Stomach (tissue), 9 donors: ENCODE results near the gene MUSTN1. TPM values are rescaled to one million over a fixed set of nuclear protein-coding genes. Genes with fewer than 3 reads are reported as not detected.

Experiments
- DNase-seq, 2 donors: peaks; one replicate each; pipeline versions ENCODE4 v3.0.0 to v3.0.0-alpha.2; 2013 to 2019
- H3K27ac ChIP-seq, 5 donors: fragments of 200-600 bp in 4 of 5; sonication (generic) in 4 of 5; one replicate each; pipeline ENCODE4 v1.5.1; 2013 to 2019; ENCODE audit warnings: mild to moderate bottlenecking in 1 of 5, moderate library complexity in 1 of 5
- H3K27me3 ChIP-seq, 3 donors: fragments of 200-600 bp; sonication (generic); one replicate each; pipeline ENCODE4 v1.5.1; 2017 to 2019; ENCODE audit warnings: mixed run types in 1 of 3
- H3K36me3 ChIP-seq, 4 donors: fragments of 200-600 bp; sonication (generic); 1 replicate in 3 of 4; 2 replicates in 1 of 4; pipeline ENCODE4 v1.5.1; 2016 to 2019
- H3K4me1 ChIP-seq, 4 donors: fragments of 200-600 bp; sonication (generic); one replicate each; pipeline ENCODE4 v1.5.1; 2016 to 2019
- H3K4me3 ChIP-seq, 4 donors: fragments of 200-600 bp; sonication (generic) in 3 of 4; one replicate each; pipeline ENCODE4 v1.5.1; 2016 to 2019; ENCODE audit warnings: mild to moderate bottlenecking in 1 of 4
- H3K9me3 ChIP-seq, 4 donors: fragments of 200-600 bp; sonication (generic); one replicate each; pipeline ENCODE4 v1.5.1; 2016 to 2019
- CTCF ChIP-seq, 7 experiments: fragments of 450-650 bp in 4 of 7; fragments of 200-600 bp in 3 of 7; sonication (generic) in 3 of 7; IDR thresholded peaks; one replicate each; pipeline ENCODE4 v1.5.1; 2016 to 2019; ENCODE audit warnings: antibody characterized with exemption in 7 of 7, control low read depth in 2 of 7, mild to moderate bottlenecking in 1 of 7
- EP300 ChIP-seq: sonication (generic); formaldehyde crosslinking; IDR thresholded peaks from one replicate; pipeline ENCODE4 v1.6.1; 2017; ENCODE audit warnings: antibody characterized with exemption
- POLR2A ChIP-seq, 4 donors: fragments of 450-650 bp; IDR thresholded peaks; one replicate each; pipeline ENCODE4 v1.6.1; 2016; ENCODE audit warnings: antibody characterized with exemption in 4 of 4, control low read depth in 2 of 4, mild to moderate bottlenecking in 1 of 4, moderate library complexity in 1 of 4
- POLR2AphosphoS5 ChIP-seq, 3 donors: sonication (generic); formaldehyde crosslinking; IDR thresholded peaks; one replicate each; pipeline ENCODE4 v1.6.1; 2016; ENCODE audit warnings: antibody characterized with exemption in 3 of 3
- WGBS, 5 donors: extraction: QIAGEN DNeasy Blood & Tissue Kit in 3 of 5; methylation state at CpG; one replicate each; pipeline versions ENCODE4 v1.1.5 to v1.1.7; 2013 to 2018; 5-methylcytosine and 5-hydroxymethylcytosine counted together
- intact Hi-C: fragments of 100-400 bp; cut with DNase I; formaldehyde crosslinking; loops from one replicate; pipeline ENCODE4 v1.15.1; 2023; ENCODE audit warnings: low total_unique reads
- polyA plus RNA-seq, 3 donors: library from polyadenylated mRNA; stranded (reverse); fragments of 200-250 nt; gene quantifications; one replicate each; pipeline ENCODE4 v1.2.3, GENCODE V29; 2013
- total RNA-seq, 5 donors: library from RNA; depleted of rRNA; stranded (reverse); fragments of >200 nt; gene quantifications; one replicate each; pipeline versions ENCODE4 v1.1.0 to v1.2.3, GENCODE V29; 2014 to 2016
- donor health status: healthy with polysubstance abuse.
- donor health status: Bipolar disorder and iron deficiency.
- donor health status: healthy.

Gene MUSTN1
- total and polyA plus RNA-seq, 8 donors = 1.8 to 45.5 (median 15.4) TPM; not detected in 2

DNA sequence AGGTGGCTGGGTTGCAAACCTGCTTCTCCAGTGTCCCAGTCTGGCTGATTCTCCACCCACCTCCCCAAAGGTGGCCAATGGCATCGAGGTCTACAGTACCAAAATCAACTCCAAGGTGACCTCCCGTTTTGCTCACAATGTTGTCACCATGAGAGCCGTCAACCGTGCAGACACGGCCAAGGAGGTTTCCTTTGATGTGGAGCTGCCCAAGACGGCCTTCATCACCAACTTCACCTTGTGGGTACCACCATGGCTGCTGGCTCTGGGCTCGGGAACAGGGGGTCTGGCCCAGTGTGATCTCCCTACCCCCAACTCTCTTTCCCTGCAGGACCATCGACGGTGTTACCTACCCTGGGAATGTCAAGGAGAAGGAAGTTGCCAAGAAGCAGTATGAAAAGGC is 38.4 kb downstream of the MUSTN1 start:
- TF ChIP-seq EP300 = no peak
- no peak for TF ChIP-seq POLR2AphosphoS5 (IDR thresholded peaks at IDR 0.05)
- TF ChIP-seq CTCF (IDR thresholded peaks at IDR 0.05) = no peak
- TF ChIP-seq POLR2A (IDR thresholded peaks at IDR 0.05) = no peak
- WGBS, 5 donors = 67 to 95% (median 94%) methylated on average over 3 to 9 of the region's 9 CpGs

DNA sequence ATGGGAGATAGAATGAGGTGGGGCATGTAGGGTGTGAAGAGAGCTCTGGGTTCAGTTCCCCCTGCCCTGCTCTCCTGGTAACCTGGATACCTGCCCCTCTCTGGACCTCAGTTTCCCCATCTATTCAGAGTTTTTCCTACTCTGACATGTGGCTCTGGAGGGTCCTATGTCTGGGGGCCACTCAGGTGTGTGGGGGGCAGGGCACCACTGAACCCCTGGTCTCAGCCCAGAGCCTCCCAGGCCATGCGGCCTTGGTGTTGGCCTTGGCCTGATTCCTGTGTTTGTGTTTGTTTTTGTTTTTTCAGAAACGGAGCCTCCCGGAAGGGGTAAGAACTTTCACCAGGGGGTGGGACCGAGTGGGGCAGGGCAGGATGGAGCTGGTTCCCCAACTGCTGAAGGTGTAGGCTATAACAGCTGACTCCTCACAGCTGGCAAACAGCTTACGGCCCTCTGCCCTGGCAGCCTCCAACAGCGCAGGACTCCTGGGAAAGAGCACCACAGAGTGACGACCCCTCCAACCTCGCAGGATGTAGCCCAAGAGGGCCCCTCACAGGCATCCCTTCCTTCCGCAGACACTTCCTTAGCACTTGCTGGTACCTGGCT is 39.4 kb downstream of the MUSTN1 start:
- DNase-seq = no peak
- H3K9me3 ChIP-seq = no peaks in the 10 kb centered on the region
- no peaks in the 10 kb centered on the region for H3K36me3 ChIP-seq
- no peak overlapping the region for H3K4me3 ChIP-seq
- TF ChIP-seq CTCF (IDR thresholded peaks at IDR 0.05) (no peak), POLR2AphosphoS5 (IDR thresholded peaks at IDR 0.05) (no peak), POLR2A (IDR thresholded peaks at IDR 0.05) (no peak), EP300 (no peak)
- WGBS, 5 donors = 39 to 56% (median 45%) methylated on average over 6 to 9 of the region's 9 CpGs
- peaks cover 0 to 14% (median 0%) of the 10 kb centered on the region in 4 donors for H3K4me1 ChIP-seq
- no peaks in the 10 kb centered on the region for H3K27me3 ChIP-seq
- intact Hi-C loops = no loop called here
- H3K27ac ChIP-seq = no peak overlapping the region

More for the DNA sequence above, 38.4 kb downstream of the MUSTN1 start:
- no peak for DNase-seq
- Histone ChIP-seq H3K27me3 (no peaks in the 10 kb centered on the region), H3K36me3 (no peaks in the 10 kb centered on the region), H3K9me3 (no peaks in the 10 kb centered on the region), H3K4me1 (peaks cover 0 to 14% (median 0%) of the 10 kb centered on the region in 4 donors), H3K27ac (no peak overlapping the region), H3K4me3 (no peak overlapping the region)
- intact Hi-C loops = no loop called here

DNA sequence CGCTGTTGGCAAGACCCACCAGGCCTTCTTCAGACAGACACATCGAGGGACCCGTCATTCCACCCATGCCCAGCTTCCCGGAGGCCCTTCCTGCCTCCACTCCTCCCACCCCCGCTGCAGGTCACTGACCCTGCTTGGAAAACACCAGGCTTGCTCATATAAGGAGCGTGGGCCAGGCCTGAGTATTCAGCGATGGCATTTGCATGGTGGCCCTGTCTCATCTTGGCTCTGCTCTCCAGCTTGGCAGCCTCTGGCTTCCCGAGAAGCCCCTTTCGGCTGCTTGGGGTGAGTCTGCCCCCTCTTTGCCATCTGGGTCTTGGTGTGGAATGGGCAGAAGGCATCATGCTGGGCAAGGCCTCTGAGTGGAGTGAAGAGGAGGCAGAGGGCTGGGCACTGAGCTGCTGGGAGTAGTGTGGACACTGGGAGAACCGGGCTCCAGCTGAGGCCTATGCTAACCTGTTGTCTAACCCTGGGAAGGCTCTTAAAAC is 40.2 kb downstream of the MUSTN1 start, which contains the start of gene ITIH3:
Gene ITIH3 (plus strand): TSS at position 185 of the 488 bp plus-strand sequence. CDS start 8 bp downstream, at position 193.
- Histone ChIP-seq H3K4me3 (no peak within 1 kb of the TSS), H3K27me3 (no peaks in the 10 kb centered on the region), H3K27ac (peak within 1 kb of the TSS in 1 of 5 donors; percentile 14), H3K4me1 (peaks cover 0 to 14% (median 0%) of the 10 kb centered on the region in 4 donors), H3K9me3 (no peaks in the 10 kb centered on the region), H3K36me3 (no peaks in the 10 kb centered on the region)
- no peak for DNase-seq
- 71 to 83% (median 78%) methylated on average over 10 of the region's 10 CpGs for WGBS, 5 donors
- intact Hi-C loops = no loop called here
- TF ChIP-seq CTCF (IDR thresholded peaks at IDR 0.05) = no peak
- TF ChIP-seq EP300 = no peak
- TF ChIP-seq POLR2AphosphoS5 (IDR thresholded peaks at IDR 0.05) = no peak
- no peak for TF ChIP-seq POLR2A (IDR thresholded peaks at IDR 0.05)

DNA sequence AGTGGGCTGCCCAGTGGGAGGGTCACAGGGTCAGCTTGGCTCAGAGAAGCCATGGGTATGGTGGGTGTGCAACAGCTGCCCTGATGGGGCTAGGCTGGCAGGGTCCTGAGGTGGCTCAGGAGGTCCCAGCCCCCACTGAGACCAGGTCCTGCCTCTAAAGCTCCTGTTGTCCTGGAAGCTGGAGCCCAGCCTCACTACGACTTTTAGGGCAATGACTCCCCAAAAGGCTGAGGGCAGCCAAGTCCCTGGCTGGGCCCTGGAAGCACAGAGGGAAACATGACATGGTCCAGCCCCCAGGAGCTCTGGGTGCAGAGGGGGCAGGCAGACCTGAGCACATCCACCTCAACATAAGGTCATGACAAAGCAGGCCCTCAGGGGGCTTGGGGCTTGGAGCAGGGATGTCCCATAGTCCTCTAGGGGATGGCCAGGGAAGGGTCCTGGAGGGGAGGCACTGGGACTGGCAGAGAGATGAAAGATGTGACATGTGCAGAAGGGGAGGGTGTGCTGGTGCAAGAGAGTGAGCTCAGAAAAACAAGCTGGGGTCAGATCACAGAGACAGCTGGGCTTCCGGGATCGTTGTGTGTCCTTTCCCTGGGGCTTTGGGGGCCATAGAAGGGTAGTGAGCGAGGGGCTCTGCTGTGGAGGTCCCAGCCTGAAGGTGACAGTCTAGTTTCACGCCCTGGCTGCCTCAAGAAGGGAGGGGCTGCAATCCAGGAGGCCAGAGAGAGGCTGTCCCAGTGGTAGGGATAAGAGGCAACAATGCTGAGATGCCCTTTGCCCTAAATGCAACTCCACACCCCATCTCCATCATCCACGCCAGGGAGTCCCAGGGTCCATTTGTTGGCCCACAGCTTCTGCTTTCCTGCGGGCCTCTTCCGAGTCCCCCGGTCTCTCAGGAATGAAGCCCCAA is 40.9 kb downstream of the MUSTN1 start:
- Histone ChIP-seq H3K4me1 (peaks cover 0 to 14% (median 0%) of the 10 kb centered on the region in 4 donors), H3K36me3 (no peaks in the 10 kb centered on the region), H3K4me3 (no peak overlapping the region), H3K27me3 (no peaks in the 10 kb centered on the region), H3K9me3 (no peaks in the 10 kb centered on the region), H3K27ac (peak overlapping the region in 1 of 5 donors; percentile 14)
- DNase-seq = no peak
- no peak for TF ChIP-seq CTCF (IDR thresholded peaks at IDR 0.05)
- TF ChIP-seq POLR2AphosphoS5 (IDR thresholded peaks at IDR 0.05) = no peak
- no peak for TF ChIP-seq EP300
- TF ChIP-seq POLR2A (IDR thresholded peaks at IDR 0.05) = no peak
- 73 to 80% (median 78%) methylated on average over 9 of the region's 9 CpGs for WGBS, 5 donors
- intact Hi-C loops = no loop called here
